ENCODE results near the gene PCDHA10.

DNA sequence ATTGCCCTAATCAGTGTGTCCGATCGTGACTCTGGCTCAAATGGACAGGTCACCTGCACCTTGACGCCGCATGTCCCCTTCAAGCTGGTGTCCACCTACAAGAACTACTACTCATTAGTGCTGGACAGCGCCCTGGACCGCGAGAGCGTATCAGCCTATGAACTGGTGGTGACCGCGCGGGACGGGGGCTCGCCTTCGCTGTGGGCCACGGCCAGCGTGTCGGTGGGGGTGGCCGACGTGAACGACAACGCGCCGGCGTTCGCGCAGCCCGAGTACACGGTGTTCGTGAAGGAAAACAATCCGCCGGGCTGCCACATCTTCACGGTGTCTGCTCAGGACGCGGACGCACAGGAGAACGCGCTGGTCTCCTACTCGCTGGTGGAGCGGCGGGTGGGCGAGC lies 27.7 kb downstream of the PCDHA10 start:
- TF ChIP-seq, protein P1, sequence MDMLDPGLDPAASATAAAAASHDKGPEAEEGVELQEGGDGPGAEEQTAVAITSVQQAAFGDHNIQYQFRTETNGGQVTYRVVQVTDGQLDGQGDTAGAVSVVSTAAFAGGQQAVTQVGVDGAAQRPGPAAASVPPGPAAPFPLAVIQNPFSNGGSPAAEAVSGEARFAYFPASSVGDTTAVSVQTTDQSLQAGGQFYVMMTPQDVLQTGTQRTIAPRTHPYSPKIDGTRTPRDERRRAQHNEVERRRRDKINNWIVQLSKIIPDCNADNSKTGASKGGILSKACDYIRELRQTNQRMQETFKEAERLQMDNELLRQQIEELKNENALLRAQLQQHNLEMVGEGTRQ (CRISPR knock-in tag; IDR thresholded peaks at IDR 0.05) = no peak
- TF ChIP-seq, protein P2, sequence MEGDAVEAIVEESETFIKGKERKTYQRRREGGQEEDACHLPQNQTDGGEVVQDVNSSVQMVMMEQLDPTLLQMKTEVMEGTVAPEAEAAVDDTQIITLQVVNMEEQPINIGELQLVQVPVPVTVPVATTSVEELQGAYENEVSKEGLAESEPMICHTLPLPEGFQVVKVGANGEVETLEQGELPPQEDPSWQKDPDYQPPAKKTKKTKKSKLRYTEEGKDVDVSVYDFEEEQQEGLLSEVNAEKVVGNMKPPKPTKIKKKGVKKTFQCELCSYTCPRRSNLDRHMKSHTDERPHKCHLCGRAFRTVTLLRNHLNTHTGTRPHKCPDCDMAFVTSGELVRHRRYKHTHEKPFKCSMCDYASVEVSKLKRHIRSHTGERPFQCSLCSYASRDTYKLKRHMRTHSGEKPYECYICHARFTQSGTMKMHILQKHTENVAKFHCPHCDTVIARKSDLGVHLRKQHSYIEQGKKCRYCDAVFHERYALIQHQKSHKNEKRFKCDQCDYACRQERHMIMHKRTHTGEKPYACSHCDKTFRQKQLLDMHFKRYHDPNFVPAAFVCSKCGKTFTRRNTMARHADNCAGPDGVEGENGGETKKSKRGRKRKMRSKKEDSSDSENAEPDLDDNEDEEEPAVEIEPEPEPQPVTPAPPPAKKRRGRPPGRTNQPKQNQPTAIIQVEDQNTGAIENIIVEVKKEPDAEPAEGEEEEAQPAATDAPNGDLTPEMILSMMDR (IDR thresholded peaks at IDR 0.05) = no peak
- TF ChIP-seq TEAD1 (CRISPR knock-in tag; IDR thresholded peaks at IDR 0.05) (no peak), GABPB1 (CRISPR knock-in tag; IDR thresholded peaks at IDR 0.05) (no peak), ESRRA (CRISPR knock-in tag; IDR thresholded peaks at IDR 0.05; ENCODE audit: borderline replicate concordance) (no peak)
- TF ChIP-seq, protein P3, sequence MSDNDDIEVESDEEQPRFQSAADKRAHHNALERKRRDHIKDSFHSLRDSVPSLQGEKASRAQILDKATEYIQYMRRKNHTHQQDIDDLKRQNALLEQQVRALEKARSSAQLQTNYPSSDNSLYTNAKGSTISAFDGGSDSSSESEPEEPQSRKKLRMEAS (CRISPR knock-in tag; IDR thresholded peaks at IDR 0.05) = no peak
- TF ChIP-seq, protein P4, sequence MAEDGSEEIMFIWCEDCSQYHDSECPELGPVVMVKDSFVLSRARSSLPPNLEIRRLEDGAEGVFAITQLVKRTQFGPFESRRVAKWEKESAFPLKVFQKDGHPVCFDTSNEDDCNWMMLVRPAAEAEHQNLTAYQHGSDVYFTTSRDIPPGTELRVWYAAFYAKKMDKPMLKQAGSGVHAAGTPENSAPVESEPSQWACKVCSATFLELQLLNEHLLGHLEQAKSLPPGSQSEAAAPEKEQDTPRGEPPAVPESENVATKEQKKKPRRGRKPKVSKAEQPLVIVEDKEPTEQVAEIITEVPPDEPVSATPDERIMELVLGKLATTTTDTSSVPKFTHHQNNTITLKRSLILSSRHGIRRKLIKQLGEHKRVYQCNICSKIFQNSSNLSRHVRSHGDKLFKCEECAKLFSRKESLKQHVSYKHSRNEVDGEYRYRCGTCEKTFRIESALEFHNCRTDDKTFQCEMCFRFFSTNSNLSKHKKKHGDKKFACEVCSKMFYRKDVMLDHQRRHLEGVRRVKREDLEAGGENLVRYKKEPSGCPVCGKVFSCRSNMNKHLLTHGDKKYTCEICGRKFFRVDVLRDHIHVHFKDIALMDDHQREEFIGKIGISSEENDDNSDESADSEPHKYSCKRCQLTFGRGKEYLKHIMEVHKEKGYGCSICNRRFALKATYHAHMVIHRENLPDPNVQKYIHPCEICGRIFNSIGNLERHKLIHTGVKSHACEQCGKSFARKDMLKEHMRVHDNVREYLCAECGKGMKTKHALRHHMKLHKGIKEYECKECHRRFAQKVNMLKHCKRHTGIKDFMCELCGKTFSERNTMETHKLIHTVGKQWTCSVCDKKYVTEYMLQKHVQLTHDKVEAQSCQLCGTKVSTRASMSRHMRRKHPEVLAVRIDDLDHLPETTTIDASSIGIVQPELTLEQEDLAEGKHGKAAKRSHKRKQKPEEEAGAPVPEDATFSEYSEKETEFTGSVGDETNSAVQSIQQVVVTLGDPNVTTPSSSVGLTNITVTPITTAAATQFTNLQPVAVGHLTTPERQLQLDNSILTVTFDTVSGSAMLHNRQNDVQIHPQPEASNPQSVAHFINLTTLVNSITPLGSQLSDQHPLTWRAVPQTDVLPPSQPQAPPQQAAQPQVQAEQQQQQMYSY (CRISPR knock-in tag; IDR thresholded peaks at IDR 0.05) = no peak
- TF ChIP-seq, protein P5, sequence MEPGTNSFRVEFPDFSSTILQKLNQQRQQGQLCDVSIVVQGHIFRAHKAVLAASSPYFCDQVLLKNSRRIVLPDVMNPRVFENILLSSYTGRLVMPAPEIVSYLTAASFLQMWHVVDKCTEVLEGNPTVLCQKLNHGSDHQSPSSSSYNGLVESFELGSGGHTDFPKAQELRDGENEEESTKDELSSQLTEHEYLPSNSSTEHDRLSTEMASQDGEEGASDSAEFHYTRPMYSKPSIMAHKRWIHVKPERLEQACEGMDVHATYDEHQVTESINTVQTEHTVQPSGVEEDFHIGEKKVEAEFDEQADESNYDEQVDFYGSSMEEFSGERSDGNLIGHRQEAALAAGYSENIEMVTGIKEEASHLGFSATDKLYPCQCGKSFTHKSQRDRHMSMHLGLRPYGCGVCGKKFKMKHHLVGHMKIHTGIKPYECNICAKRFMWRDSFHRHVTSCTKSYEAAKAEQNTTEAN (CRISPR knock-in tag; IDR thresholded peaks at IDR 0.05) = no peak

All from WTC11 (cell line).